Subcutaneous adipose tissue (tissue), 4 donors: ENCODE results near the gene IL17RB. TPM values are rescaled to one million over a fixed set of nuclear protein-coding genes. Genes with fewer than 3 reads are reported as not detected.

ENCODE experiments used
- CTCF ChIP-seq: fragments of 450-650 bp; IDR thresholded peaks from one replicate; pipeline ENCODE4 v1.5.1; 2016; ENCODE audit warnings: low read depth, mild to moderate bottlenecking, control low read depth, antibody characterized with exemption, moderate library complexity
- total RNA-seq, 4 donors: library from RNA; depleted of rRNA; stranded (reverse); fragments of >200 nt; gene quantifications; one replicate each; pipeline ENCODE4 v1.1.0, GENCODE V29; 2016

The IL17RB gene
- total RNA-seq, 4 donors from 2014 or later = 0.49 to 1.4 (median 1.1) TPM; not detected in 1

GRCh38 chr3:53824795-53825194 lies 21.6 kb upstream of the IL17RB start:
- no peak for TF ChIP-seq CTCF

- TF ChIP-seq CTCF = no peak
Measured at GRCh38 chr3:53826048-53826447, 20.3 kb upstream of the IL17RB start.

GRCh38 chr3:53828581-53828980 lies 17.8 kb upstream of the IL17RB start:
- no peak for TF ChIP-seq CTCF

GRCh38 chr3:53829605-53830004 lies 16.8 kb upstream of the IL17RB start:
- no peak for TF ChIP-seq CTCF

- TF ChIP-seq CTCF = no peak
Measured at GRCh38 chr3:53830944-53831343, 15.4 kb upstream of the IL17RB start.

- TF ChIP-seq CTCF = no peak
Measured at GRCh38 chr3:53833053-53833645, 13.2 kb upstream of the IL17RB start.

GRCh38 chr3:53833700-53834099 lies 12.7 kb upstream of the IL17RB start:
- no peak for TF ChIP-seq CTCF
